ENCODE measurements around the gene NAPG. TPM values are rescaled to one million over a fixed set of nuclear protein-coding genes. Genes with fewer than 3 reads are reported as not detected.

NAPG gene
- total and polyA plus RNA-seq, 7 donors: 15.0 to 43.5 (median 33.7) TPM

DNA sequence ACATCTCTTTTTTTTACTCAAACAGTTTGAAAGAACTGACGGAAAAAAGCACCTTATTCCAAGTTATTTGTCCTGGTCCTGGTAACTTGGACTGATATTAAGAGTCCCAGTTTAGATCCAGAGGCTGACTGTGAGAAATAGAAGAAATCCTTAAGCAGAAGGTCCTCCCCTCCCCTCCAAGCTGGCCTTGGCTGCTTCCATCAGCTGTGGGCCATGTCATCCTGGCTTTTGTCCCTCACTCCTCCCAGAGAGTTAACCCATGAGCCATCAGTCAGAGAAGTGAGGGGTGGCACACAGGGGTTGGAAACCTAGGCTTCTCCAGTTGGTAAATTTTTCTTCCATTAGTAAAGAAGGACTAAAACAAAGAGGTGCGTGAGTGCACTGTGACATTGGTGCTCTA lies 9.7 kb upstream of the NAPG start:
- Histone ChIP-seq H3K36me3 (no peaks in the 10 kb centered on the region), H3K27ac (peak overlapping the region in 1 of 4 donors; percentile 9), H3K9me3 (no peaks in the 10 kb centered on the region), H3K4me3 (no peak overlapping the region), H3K27me3 (no peaks in the 10 kb centered on the region), H3K4me1 (peaks cover 0 to 43% (median 21%) of the 10 kb centered on the region in 4 donors)
- DNase-seq: no peak
- TF ChIP-seq EP300 (IDR thresholded peaks at IDR 0.05) (no peak), POLR2AphosphoS5 (IDR thresholded peaks at IDR 0.05) (no peak), POLR2A (IDR thresholded peaks at IDR 0.05) (no peak), CTCF (IDR thresholded peaks at IDR 0.05) (no peak)
- intact Hi-C loops (cut with DNase I): no loop called here
- WGBS, 2 donors: 86 to 91% methylated on average over 2 of the region's 2 CpGs

DNA sequence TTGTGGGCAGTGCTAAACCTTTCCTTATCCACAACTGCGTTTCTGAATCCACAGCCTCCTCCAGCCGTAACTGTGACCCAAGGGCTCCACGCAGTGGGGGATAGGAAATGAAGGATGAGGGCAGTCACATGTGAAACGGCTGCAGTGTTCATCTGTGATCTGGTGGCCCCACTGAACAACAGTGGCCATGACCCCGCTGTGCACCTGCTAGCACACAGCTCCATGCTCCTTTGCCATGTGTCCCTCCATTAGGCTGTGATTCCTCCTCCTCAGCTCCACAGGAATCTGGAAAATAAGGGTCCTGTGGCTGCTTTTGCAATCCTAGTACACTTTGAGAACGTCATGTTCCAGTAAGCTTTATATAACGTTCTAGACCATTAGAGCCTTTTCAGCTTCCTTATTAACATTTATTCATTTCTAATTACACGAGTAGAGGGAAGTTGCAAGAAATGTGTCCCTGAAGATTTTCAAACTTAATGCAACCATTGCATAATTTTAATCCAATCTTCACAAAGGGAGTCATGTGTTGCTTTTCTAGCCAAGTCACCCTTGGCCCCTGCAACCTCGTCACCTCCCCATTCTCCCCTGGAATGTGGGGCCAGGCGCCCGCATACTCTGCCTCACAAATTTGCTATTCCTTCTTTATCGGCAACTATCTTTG lies 7.1 kb upstream of the NAPG start:
- TF ChIP-seq POLR2A (IDR thresholded peaks at IDR 0.05) (no peak), EP300 (IDR thresholded peaks at IDR 0.05) (peak in 1 of 4 donors; percentile 36), POLR2AphosphoS5 (IDR thresholded peaks at IDR 0.05) (peak in 2 of 4 donors; percentile 14 to 39), CTCF (IDR thresholded peaks at IDR 0.05) (peak in 2 of 4 experiments; percentile 24 to 26)
- H3K4me1 ChIP-seq: peaks cover 0 to 33% (median 17%) of the 10 kb centered on the region in 4 donors
- H3K27me3 ChIP-seq: no peaks in the 10 kb centered on the region
- peak overlapping the region; percentile 49 to 60 (median 54) for H3K27ac ChIP-seq
- no peaks in the 10 kb centered on the region for H3K36me3 ChIP-seq
- no peaks in the 10 kb centered on the region for H3K9me3 ChIP-seq
- no peak overlapping the region for H3K4me3 ChIP-seq
- peak; percentile 83 for DNase-seq
- whole genome bisulfite sequencing, 2 donors: 59 to 69% methylated on average over 12 of the region's 12 CpGs
- intact Hi-C loops (cut with DNase I): no loop called here

- Histone ChIP-seq H3K4me3 (no peak overlapping the region), H3K9me3 (no peaks in the 10 kb centered on the region), H3K27me3 (no peaks in the 10 kb centered on the region), H3K27ac (peak overlapping the region; percentile 49 to 60 (median 54)), H3K36me3 (no peaks in the 10 kb centered on the region), H3K4me1 (peaks cover 0 to 33% (median 16%) of the 10 kb centered on the region in 4 donors)
- intact Hi-C loops (cut with DNase I): no loop called here
- no peak for DNase-seq
- TF ChIP-seq POLR2A (IDR thresholded peaks at IDR 0.05): no peak
- WGBS, 2 donors: 66 to 74% methylated on average over 2 of the region's 2 CpGs
Observed at GRCh38 chr18:10519366-10519765, 6.5 kb upstream of the NAPG start.

DNA sequence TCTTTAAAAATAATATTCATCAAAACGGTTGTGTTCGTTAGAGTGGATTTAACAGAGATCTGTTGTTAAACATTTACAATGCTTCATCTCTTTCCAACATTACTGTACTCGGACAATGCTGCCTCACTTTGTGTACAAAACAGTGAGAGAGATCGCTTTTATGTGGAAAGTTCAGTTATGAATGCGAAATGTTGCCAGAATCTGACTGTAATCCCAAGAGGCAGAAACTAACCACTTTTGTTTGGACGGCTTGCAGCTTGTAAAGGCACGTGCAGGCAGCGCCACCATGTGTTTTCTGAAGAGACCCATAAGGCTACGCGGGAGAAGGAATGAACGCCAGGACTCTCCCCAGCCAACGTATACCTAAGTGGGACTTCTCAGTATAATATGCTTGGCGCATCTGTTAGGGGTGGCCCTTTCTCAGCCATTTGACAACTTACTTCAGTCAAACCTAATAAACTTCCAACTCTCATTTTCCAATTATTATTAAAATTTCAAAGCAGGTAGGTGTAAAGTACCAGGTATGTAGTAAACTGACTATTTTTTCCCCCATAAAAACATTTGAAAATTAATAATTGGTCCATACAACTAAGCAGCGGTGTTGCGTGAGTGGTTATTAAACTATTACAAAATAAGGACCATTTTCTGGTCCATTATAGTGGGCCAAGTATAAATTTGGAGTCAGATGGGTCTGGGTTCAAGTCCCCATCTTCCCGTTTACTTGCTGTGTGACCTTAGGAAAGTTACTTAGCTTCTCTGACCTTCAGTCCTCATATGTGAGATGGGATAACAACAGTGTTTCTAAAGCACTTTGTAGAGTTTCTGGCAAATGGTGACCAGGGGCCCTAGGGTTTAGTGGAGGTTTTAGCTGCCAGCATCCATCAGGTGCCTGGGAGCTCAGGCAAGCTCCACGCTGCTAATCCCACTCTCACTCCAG lies 5.6 kb upstream of the NAPG start:
- Histone ChIP-seq H3K36me3 (no peaks in the 10 kb centered on the region), H3K9me3 (no peaks in the 10 kb centered on the region), H3K4me3 (peak overlapping the region in 1 of 4 donors; percentile 1), H3K27me3 (no peaks in the 10 kb centered on the region), H3K4me1 (peaks cover 0 to 40% (median 21%) of the 10 kb centered on the region in 4 donors), H3K27ac (peak overlapping the region; percentile 49 to 60 (median 54))
- intact Hi-C loops (cut with DNase I): loop anchor here (1.0 to 10.0 kb wide), 4 partner anchors 509 to 905 kb away; partner anchors contain the start of genes PPP4R1 and RAB31
- 23 to 25% methylated on average over 17 of the region's 17 CpGs for WGBS, 2 donors
- DNase-seq: peak; percentile 95
- no peak for TF ChIP-seq EP300 (IDR thresholded peaks at IDR 0.05)
- TF ChIP-seq POLR2A (IDR thresholded peaks at IDR 0.05): no peak
- peak; percentile 71 to 89 (median 73) for TF ChIP-seq CTCF (IDR thresholded peaks at IDR 0.05)
- TF ChIP-seq POLR2AphosphoS5 (IDR thresholded peaks at IDR 0.05): peak in 3 of 4 donors; percentile 63 to 74 (median 68)

- peaks cover 0 to 43% (median 25%) of the 10 kb centered on the region in 4 donors for H3K4me1 ChIP-seq
- no peak for TF ChIP-seq POLR2AphosphoS5 (IDR thresholded peaks at IDR 0.05)
- no peak for TF ChIP-seq CTCF (IDR thresholded peaks at IDR 0.05)
- no peak for TF ChIP-seq POLR2A (IDR thresholded peaks at IDR 0.05)
- TF ChIP-seq EP300 (IDR thresholded peaks at IDR 0.05): no peak
- H3K4me3 ChIP-seq: no peak overlapping the region
- no peaks in the 10 kb centered on the region for H3K9me3 ChIP-seq
- WGBS, 2 donors: 89% methylated on average over 8 of the region's 8 CpGs
- intact Hi-C loops (cut with DNase I): loop anchor here (2.0 to 10.0 kb wide), 3 partner anchors 511 to 907 kb away; partner anchors contain the start of genes PPP4R1 and RAB31
- H3K36me3 ChIP-seq: no peaks in the 10 kb centered on the region
- DNase-seq: no peak
- H3K27me3 ChIP-seq: no peaks in the 10 kb centered on the region
- no peak overlapping the region for H3K27ac ChIP-seq
Observed at GRCh38 chr18:10521566-10521965, 4.3 kb upstream of the NAPG start.
